Activated CD8-positive, alpha-beta memory T cell treated with anti-CD3 and anti-CD28 coated beads for 36 hours (primary cell): ENCODE data around the gene HOXA1. TPM values are rescaled to one million over a fixed set of nuclear protein-coding genes. Genes with fewer than 3 reads are reported as not detected.

ENCODE experiments used
- CTCF ChIA-PET: fragments of 350-600 bp; sonication (Branson Sonifier 250); formaldehyde crosslinking; loops from one replicate; lab custom pipeline; 2021; ENCODE audit warnings: antibody characterized with exemption; lab: Charles Lee
- POLR2A ChIA-PET: fragments of 350-600 bp; sonication (Branson Sonifier 250); formaldehyde crosslinking; loops from one replicate; lab custom pipeline; 2021; ENCODE audit warnings: antibody characterized with exemption; lab: Charles Lee
- total RNA-seq, 2 experiments: library from RNA; stranded (reverse); gene quantifications; one replicate each; pipeline ENCODE4 v1.2.3, GENCODE V29; 2021

The HOXA1 gene
- total RNA-seq, 2 experiments from 2014 or later: 0.15 TPM; not detected in 1

GRCh38 chr7:27121684-27122076 is 25.9 kb upstream of the HOXA1 start:
- CTCF ChIA-PET: no interaction called here
- POLR2A ChIA-PET: no interaction called here

- CTCF ChIA-PET: no interaction called here
- POLR2A ChIA-PET: no interaction called here
Observed at GRCh38 chr7:27119412-27119911, 23.7 kb upstream of the HOXA1 start.

DNA sequence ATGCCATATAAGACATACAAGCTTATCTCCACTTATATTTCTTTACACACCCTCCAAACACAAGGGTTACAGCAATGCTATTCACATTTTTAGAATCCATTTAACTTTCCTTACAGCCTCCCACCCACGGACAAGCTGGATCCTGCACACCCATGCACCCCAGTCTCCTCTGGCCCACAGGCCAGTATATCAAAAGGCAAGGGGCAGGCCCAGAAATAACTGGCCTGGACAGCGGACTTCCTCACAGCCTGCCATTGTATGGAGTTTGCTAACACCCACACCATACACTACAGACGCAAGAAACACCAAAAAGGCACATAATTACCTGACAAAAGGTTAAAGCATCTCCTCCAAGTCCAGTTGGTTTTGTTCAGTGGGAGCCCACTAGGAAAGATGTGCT is 22.8 kb upstream of the HOXA1 start:
- ChIA-PET CTCF (no interaction called here), POLR2A (no interaction called here)

- ChIA-PET POLR2A (no interaction called here), CTCF (no interaction called here)
Observed at GRCh38 chr7:27117887-27118491, 22.2 kb upstream of the HOXA1 start.

GRCh38 chr7:27116962-27117886 is 21.4 kb upstream of the HOXA1 start:
- CTCF ChIA-PET: no interaction called here
- POLR2A ChIA-PET: no interaction called here

DNA sequence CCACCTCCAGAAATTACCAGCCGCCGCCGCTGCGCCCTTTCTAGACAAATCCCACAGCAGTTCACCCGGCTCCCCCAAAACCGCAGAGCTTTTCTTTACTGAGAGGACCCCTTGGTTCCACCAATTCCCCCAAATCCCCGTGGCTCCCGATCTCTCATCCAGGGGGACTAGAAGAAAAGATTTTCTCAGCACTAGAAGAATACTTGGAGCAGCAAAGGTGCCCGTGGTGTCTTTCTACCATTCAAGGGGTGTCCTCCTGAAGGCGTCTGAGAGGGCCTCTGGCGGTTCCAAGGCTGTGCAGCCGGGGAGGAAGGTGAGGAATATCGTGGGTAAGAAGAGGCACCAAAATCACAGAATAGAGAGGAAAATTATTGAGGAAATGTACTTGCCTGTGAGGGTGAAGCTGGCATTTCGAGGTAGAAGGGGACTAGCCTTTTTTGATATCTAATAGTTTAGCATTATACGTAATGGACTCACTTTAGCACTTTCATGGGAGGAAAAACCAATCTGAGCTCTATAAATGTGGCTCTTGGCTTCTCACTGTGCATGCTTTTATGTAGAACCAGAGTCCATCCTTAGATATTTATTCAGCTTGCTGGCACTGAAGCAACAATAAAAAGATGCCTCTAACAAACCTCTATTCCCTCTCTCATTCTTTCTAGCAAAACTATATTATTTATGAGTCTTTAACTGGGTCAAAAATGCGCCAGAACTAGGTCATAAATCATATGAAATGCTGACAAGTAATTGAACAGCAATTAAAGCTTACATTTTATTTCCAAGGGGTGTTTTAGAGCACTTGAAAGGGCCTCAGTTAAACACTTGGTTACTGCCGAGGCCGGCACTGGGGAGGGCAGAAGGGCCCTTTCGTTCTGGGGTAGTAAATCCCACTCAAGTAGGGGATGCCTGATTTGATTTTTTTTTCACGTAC is 20.5 kb upstream of the HOXA1 start:
- POLR2A ChIA-PET: no interaction called here
- CTCF ChIA-PET: no interaction called here

DNA sequence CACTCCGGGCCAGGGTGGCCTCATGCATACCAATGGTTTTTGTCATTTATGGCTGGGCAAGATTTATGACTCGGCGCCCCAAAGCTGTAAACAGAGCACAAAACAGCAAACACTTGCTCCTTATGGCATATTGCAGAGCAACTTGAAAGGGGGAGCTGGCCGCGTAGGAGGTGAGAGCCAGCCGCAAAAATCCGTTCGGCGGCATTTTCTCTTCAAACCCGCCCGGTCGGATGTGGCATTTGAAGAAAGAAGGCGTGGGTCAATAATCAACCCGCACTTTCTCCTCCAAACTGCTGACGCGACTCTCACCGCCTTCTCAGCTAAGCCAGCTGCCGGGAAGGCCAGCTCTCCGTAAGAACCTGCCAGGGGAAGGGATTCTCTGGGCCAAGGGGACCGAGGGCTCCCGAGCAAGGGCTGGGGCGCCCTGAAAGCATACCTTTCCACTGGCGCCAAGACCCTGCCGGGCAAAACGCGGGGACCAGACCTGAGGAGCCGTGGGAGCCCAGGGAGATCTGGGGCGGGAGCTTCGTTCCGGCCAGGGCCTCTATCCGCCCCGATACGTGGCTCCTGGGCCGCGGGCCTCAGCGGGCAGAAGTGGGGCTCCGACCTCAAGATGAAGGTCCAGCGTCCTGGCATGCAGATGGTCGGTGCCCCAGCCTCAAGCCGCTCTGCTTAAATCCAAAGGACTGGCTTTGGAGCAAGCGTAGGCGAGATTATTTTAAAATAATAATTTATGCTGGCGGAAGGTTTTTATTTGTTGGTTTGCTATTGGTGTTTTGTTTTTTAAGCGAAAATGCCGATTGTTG is 19.6 kb upstream of the HOXA1 start:
- POLR2A ChIA-PET: no interaction called here

DNA sequence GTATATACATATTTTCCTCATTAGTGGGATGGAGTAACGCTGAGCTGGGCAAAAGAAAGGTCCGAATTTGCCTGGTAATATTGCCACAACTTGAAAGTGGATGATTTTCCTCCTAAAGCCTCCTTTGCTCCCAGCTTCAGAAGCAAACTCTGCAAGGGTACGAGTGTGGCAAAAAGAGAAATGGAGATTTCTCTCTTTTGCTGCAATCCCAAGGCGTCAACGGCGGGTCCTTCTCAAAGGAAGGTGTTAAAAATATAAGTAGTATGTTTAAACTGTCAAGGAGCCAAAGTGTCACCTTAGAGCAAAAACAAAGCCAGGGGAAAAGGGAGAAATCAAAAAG is 19.1 kb upstream of the HOXA1 start:
- POLR2A ChIA-PET: no interaction called here
- CTCF ChIA-PET: no interaction called here

More for the DNA sequence above, 19.6 kb upstream of the HOXA1 start:
- CTCF ChIA-PET: no interaction called here

- CTCF ChIA-PET: no interaction called here
Observed at GRCh38 chr7:27113991-27114769, 18.4 kb upstream of the HOXA1 start.

GRCh38 chr7:27112955-27113949 is 17.5 kb upstream of the HOXA1 start:
- POLR2A ChIA-PET: no interaction called here
- CTCF ChIA-PET: no interaction called here

More at GRCh38 chr7:27113991-27114769, 18.4 kb upstream of the HOXA1 start:
- POLR2A ChIA-PET: no interaction called here

- ChIA-PET POLR2A (no interaction called here), CTCF (no interaction called here)
Observed at GRCh38 chr7:27112361-27112760, 16.6 kb upstream of the HOXA1 start.

- ChIA-PET POLR2A (no interaction called here), CTCF (no interaction called here)
Observed at GRCh38 chr7:27111751-27112277, 16.0 kb upstream of the HOXA1 start.

DNA sequence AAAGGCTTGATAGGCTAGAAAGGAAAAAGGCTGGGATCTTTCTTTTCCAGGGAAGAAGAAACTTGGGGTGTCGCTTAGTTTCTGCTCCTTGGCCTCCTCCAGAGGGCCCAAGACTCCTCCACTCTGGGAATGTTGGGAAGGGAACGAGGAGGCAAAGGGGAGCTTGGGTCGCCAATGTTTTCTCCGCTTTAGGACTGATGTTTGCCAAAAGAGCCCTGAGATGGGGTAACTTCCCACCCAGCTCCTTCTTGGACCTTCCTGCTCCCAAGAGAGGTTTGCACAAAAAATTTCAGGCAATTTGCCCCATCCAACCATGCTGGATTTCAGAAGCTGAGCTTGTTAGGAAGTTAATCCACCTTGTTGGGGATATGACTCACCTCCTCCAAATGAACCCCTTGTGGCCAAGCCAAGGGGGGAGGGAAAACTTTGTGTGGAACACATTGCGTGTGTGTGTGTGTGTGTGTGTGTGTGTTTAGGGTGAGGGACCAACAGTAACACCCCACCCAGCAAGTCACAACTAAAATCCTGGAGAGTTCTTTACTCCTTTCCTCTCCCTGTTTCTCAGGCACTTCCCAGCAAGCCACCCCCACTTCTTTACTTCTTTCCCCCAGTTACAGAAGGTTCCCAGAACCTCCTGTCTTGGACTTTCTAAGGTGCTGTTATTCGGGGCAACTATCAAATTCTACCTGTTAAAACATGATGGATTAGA is 15.4 kb upstream of the HOXA1 start:
- ChIA-PET CTCF (no interaction called here), POLR2A (no interaction called here)

DNA sequence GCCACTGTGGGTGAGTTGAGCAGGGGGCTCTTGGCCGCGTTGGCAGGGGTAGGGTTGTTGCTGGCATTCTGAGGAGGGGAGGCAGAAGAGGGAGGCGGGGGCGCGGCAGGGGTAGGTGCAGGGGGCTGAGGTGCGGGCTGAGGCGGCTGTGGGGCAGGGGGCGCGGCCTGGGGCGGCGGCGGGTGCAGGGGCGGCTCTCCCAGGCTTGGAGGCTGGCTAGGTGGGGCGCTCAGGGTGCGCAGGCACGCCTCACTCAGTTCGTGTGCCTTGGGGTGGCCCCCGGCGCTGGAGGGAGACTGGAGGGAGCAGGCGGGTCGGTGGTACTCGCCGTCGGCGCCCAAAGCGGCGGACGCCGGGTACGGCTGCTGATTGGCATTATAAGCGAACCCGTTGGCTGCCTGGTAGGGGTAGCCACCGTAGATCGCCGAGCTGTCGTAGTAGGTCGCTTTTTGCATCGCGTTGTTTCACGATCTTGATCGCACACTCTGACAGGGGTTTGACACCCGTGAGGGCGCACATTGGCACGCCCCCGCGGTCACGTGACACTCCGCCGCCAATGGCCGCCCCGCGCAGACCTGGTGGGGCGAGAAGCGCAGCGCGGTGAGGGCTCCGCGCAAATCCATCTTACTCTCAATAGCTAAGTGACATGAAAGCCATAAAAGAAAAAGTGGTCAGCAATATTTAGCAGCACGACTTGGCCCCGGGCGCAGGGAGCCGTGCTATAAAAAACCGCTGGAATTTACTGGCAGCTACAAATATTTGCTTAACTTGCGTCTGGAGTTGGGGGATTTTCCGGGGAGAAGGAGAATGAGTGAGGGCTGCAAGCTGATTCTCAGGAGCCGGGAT is 14.6 kb upstream of the HOXA1 start:
- ChIA-PET CTCF (no interaction called here), POLR2A (interaction anchor here (0.6 kb wide), 1 partner anchor 842 kb away, joined by 5 read pairs; no protein-coding TSS in a partner anchor)

DNA sequence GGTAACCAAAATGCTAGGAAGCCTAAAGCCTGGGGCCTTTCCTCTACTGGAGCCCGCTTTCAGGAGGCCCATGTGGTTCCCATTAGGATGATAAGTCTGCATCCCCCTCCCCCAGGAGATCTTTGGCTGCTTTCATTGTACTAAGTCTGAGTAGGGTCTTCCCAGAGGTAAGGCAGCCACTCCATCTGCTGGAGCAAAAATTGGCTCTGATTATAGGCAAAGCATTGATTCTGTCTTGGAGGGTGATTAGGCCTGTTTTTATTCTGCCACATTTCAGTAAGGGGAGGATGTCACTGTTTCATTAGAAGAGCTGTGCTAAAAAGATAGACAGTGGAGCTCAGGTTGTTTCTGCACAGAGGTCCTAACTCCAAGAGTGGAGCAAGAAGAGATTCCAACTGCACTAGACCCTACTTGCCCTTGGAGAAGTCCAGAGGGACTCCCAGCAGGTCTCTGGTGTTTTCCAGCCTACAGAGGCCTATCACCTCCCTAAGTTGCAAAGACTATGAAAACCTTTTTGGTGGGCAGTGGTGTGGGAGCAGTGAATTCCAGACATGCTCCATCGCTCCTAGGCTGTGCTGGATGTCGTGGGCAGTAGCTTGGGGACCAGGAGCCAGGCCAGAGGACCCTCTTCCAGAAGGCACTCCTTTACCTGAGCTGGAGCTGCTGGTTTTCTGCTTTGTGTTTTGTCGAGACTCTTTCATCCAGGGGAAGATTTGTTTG is 13.8 kb upstream of the HOXA1 start:
- CTCF ChIA-PET: no interaction called here
- POLR2A ChIA-PET: interaction anchor here (0.6 kb wide), 1 partner anchor 841 kb away, joined by 5 read pairs; no protein-coding TSS in a partner anchor
